OCI-LY3 (cell line): ENCODE results near the gene HP.

ENCODE experiments used
- EZH2phosphoT487 ChIP-seq: fragments of 200-600 bp; shearing (Covaris generic); IDR thresholded peaks from 2 replicates; pipeline ENCODE4 v1.6.1; 2018; ENCODE audit warnings: antibody characterized with exemption, mixed run types, low read depth
- TF ChIP-seq, protein P1 (sequence below): fragments of 200-600, 300-600 bp; sonication (generic); IDR thresholded peaks from 2 replicates; pipeline ENCODE4 v1.5.1; 2014; ENCODE audit warnings: antibody characterized with exemption, low read length, low read depth

DNA sequence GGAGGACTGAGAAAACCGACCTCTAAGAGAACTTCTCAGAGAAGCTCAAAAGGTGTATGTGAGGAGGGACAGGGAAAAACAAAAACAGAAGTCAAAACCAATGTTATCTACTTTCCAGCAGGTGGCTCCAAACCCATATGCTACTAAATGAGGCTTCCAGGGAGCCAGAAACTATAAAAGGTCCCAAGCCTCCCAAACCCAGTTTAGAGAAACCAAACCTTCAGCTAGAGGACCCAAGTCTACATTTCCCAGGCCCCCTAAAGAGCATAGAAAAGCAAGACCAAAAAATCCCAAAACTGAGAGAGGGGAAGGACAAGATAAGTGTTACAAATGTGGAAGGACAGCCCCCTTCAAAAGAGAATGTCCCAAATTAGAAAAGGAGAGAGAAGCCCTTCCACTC is 12.4 kb downstream of the HP start:
- TF ChIP-seq, protein P1, sequence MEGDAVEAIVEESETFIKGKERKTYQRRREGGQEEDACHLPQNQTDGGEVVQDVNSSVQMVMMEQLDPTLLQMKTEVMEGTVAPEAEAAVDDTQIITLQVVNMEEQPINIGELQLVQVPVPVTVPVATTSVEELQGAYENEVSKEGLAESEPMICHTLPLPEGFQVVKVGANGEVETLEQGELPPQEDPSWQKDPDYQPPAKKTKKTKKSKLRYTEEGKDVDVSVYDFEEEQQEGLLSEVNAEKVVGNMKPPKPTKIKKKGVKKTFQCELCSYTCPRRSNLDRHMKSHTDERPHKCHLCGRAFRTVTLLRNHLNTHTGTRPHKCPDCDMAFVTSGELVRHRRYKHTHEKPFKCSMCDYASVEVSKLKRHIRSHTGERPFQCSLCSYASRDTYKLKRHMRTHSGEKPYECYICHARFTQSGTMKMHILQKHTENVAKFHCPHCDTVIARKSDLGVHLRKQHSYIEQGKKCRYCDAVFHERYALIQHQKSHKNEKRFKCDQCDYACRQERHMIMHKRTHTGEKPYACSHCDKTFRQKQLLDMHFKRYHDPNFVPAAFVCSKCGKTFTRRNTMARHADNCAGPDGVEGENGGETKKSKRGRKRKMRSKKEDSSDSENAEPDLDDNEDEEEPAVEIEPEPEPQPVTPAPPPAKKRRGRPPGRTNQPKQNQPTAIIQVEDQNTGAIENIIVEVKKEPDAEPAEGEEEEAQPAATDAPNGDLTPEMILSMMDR, result peak; percentile 66
- TF ChIP-seq EZH2phosphoT487, result no peak
